Loucy (cell line): ENCODE measurements around the gene MGAT4B.

ENCODE experiments used
- H2AFZ ChIP-seq: fragments of 200-600 bp; sonication (generic); 2 replicates; pipeline ENCODE4 v1.6.0; 2016; ENCODE audit warnings: antibody characterized with exemption, mild to moderate bottlenecking, low read length, moderate library complexity
- H3F3A ChIP-seq: fragments of 200-600 bp; 2 replicates; pipeline ENCODE4 v1.6.0; 2016; ENCODE audit warnings: antibody characterized with exemption, low read depth, mild to moderate bottlenecking
- H3K27me3 ChIP-seq: fragments of 200-600 bp; sonication (generic); 2 replicates; pipeline ENCODE4 v1.6.1; 2014; ENCODE audit warnings: low read length, mild to moderate bottlenecking; ENCODE audit not compliant: insufficient read depth, poor library complexity, severe bottlenecking
- H3K36me3 ChIP-seq: fragments of 200-600 bp; sonication (generic); 2 replicates; pipeline ENCODE4 v1.6.1; 2016; ENCODE audit warnings: low read length; ENCODE audit not compliant: insufficient read depth
- H3K4me1 ChIP-seq: fragments of 200-600 bp; sonication (generic); 2 replicates; pipeline ENCODE4 v1.5.1; 2014; ENCODE audit warnings: low read length, mild to moderate bottlenecking; ENCODE audit not compliant: insufficient read depth, poor library complexity, severe bottlenecking
- H3K4me2 ChIP-seq: fragments of 200-600 bp; sonication (generic); 2 replicates; pipeline ENCODE4 v1.6.0; 2014; ENCODE audit warnings: antibody characterized with exemption, low read length, low read depth, mild to moderate bottlenecking; ENCODE audit not compliant: poor library complexity, severe bottlenecking
- H3K4me3 ChIP-seq: fragments of 200-600 bp; sonication (generic); 2 replicates; pipeline ENCODE4 v1.5.1; 2014; ENCODE audit warnings: low read length, mild to moderate bottlenecking, mixed read lengths; ENCODE audit not compliant: poor library complexity, severe bottlenecking
- H3K79me2 ChIP-seq: fragments of 200-600 bp; sonication (generic); 2 replicates; pipeline ENCODE4 v1.6.1; 2014; ENCODE audit warnings: low read length; ENCODE audit not compliant: insufficient read depth
- H3K9ac ChIP-seq: fragments of 200-600 bp; sonication (generic); 2 replicates; pipeline ENCODE4 v1.6.0; 2014; ENCODE audit warnings: mild to moderate bottlenecking, low read depth, low read length, moderate library complexity; ENCODE audit not compliant: poor library complexity, severe bottlenecking
- H3K9me2 ChIP-seq: fragments of 200-600 bp; sonication (generic); replicated peaks from 2 replicates; pipeline ENCODE4 v1.6.1; 2016; ENCODE audit warnings: low read depth, low read length, mixed read lengths
- H3K9me3 ChIP-seq: fragments of 200-600 bp; sonication (generic); 2 replicates; pipeline ENCODE4 v1.6.1; 2014; ENCODE audit warnings: mild to moderate bottlenecking, antibody characterized with exemption, low read length, low read depth; ENCODE audit not compliant: insufficient read depth
- H4K20me1 ChIP-seq: fragments of 200-600 bp; sonication (generic); 2 replicates; pipeline ENCODE4 v1.6.0; 2014; ENCODE audit warnings: antibody characterized with exemption, low read length, mild to moderate bottlenecking; ENCODE audit not compliant: insufficient read depth, poor library complexity, severe bottlenecking
- EZH2phosphoT487 ChIP-seq: fragments of 200-600 bp; IDR thresholded peaks from 2 replicates; pipeline ENCODE4 v1.6.1; 2018; ENCODE audit warnings: antibody characterized with exemption, mild to moderate bottlenecking, moderate library complexity, borderline replicate concordance
- TF ChIP-seq, protein P1 (sequence below): fragments of 200-600 bp; sonication (generic); conservative IDR thresholded peaks from 2 replicates; pipeline ENCODE4 v1.5.1; 2014; ENCODE audit warnings: mild to moderate bottlenecking, antibody characterized with exemption, low read length

Gene MGAT4B

DNA sequence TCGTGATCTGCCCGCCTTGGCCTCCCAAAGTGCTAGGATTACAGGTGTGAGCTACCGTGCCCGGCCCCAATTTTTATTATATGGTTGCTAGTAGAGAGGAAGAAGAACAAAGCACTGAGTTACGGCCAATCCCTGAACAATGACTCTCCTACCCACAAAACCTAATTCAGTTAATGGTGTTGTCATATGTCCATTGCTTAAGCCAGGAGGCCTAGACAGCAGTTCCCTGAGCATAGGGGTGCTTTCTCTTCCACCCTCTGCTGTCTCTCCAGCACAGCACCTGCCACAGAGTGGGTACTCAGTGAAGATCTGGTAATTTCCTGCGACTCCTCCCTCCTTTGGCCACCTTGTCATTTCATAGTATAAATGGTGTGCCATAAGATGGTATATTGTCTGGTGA lies 34.3 kb downstream of the MGAT4B start:
- peaks cover 57% of the 10 kb centered on the region; the same call in 1 of the 2 replicates for H3K36me3 ChIP-seq

DNA sequence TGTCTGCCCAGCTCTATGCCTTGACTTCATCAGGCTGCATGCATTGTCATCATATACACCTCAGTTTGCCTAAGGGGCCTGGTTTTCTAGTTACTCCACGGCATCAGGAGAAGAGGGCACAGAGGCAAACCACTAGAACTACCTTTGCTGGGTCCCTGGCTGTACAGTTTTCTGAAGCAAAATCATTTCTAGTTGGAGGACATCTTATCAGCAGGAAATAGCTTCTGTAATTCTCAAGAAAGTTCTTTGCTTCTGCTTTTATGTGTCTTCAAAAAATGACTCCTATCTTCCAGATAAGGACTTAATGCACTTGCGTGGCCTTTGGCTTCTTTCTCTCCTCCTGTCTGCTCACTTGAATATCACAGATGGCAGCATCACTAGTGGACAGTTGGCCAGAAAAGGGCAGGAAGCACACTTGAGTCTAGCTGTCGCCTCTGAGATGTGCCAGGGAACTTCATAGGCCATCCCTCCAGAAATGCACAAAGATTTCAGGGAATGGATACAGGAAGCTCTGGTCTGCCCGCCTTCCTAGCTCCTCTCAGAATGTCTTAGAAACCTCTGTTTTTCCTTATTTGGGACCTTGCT lies 35.3 kb downstream of the MGAT4B start:
- H4K20me1 ChIP-seq, result no peaks in the 10 kb centered on the region
- no peak for TF ChIP-seq EZH2phosphoT487
- no peaks in the 10 kb centered on the region; the same call in 1 of the 2 replicates for H3K79me2 ChIP-seq
- H3K4me1 ChIP-seq, result no peaks in the 10 kb centered on the region
- no peak overlapping the region for H2AFZ ChIP-seq
- no peak overlapping the region for H3K4me2 ChIP-seq
- H3K36me3 ChIP-seq, result peaks cover 66% of the 10 kb centered on the region; the same call in 1 of the 2 replicates
- H3F3A ChIP-seq, result no peaks in the 10 kb centered on the region
- H3K9me3 ChIP-seq, result no peaks in the 10 kb centered on the region
- no peaks in the 10 kb centered on the region for H3K9me2 ChIP-seq
- no peaks in the 10 kb centered on the region for H3K27me3 ChIP-seq
- H3K4me3 ChIP-seq, result no peak overlapping the region
- no peak overlapping the region for H3K9ac ChIP-seq

More for the DNA sequence above, 34.3 kb downstream of the MGAT4B start:
- no peaks in the 10 kb centered on the region for H3K9me2 ChIP-seq
- H3K4me2 ChIP-seq, result no peak overlapping the region
- no peak overlapping the region for H2AFZ ChIP-seq
- no peaks in the 10 kb centered on the region for H3K4me1 ChIP-seq
- no peaks in the 10 kb centered on the region for H3K79me2 ChIP-seq
- H3F3A ChIP-seq, result no peaks in the 10 kb centered on the region
- no peaks in the 10 kb centered on the region for H3K27me3 ChIP-seq
- no peak overlapping the region for H3K9ac ChIP-seq
- H4K20me1 ChIP-seq, result no peaks in the 10 kb centered on the region
- H3K9me3 ChIP-seq, result no peaks in the 10 kb centered on the region
- no peak overlapping the region for H3K4me3 ChIP-seq
- TF ChIP-seq, protein P1, sequence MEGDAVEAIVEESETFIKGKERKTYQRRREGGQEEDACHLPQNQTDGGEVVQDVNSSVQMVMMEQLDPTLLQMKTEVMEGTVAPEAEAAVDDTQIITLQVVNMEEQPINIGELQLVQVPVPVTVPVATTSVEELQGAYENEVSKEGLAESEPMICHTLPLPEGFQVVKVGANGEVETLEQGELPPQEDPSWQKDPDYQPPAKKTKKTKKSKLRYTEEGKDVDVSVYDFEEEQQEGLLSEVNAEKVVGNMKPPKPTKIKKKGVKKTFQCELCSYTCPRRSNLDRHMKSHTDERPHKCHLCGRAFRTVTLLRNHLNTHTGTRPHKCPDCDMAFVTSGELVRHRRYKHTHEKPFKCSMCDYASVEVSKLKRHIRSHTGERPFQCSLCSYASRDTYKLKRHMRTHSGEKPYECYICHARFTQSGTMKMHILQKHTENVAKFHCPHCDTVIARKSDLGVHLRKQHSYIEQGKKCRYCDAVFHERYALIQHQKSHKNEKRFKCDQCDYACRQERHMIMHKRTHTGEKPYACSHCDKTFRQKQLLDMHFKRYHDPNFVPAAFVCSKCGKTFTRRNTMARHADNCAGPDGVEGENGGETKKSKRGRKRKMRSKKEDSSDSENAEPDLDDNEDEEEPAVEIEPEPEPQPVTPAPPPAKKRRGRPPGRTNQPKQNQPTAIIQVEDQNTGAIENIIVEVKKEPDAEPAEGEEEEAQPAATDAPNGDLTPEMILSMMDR, result no peak
- no peak for TF ChIP-seq EZH2phosphoT487

- Histone ChIP-seq H3K9ac (no peak overlapping the region), H3K4me2 (no peak overlapping the region), H4K20me1 (no peaks in the 10 kb centered on the region), H3K9me3 (no peaks in the 10 kb centered on the region), H3K79me2 (no peaks in the 10 kb centered on the region; the same call in 1 of the 2 replicates), H3K27me3 (no peaks in the 10 kb centered on the region), H3K36me3 (peaks cover 70% of the 10 kb centered on the region; the same call in 1 of the 2 replicates), H3K9me2 (no peaks in the 10 kb centered on the region), H2AFZ (no peak overlapping the region), H3F3A (no peaks in the 10 kb centered on the region), H3K4me1 (no peaks in the 10 kb centered on the region), H3K4me3 (no peak overlapping the region)
- TF ChIP-seq, protein P1, result no peak
- TF ChIP-seq EZH2phosphoT487, result no peak
These were observed 36.9 kb downstream of the MGAT4B start for GRCh38 chr5:179769796-179770195.

DNA sequence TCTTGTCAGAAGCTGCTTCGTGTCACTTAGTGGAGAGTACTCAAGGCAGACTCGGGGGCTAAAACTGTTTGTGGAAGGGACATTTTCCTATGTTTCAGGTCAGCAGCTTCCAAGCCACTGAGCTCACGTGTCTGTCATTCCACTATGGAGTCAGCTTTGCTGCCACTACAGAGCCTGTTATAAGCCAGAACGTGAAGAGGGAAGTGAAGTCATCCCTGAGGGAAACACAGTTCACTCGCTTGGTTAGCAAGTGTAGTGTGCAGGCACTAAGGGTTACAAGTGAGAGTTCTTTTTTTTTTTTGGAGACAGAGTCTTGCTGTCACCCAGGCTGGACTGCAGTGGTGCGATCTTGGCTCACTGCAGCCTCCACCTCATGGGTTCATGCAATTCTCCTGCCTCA lies 37.4 kb downstream of the MGAT4B start:
- Histone ChIP-seq H3K4me1 (no peaks in the 10 kb centered on the region), H3K27me3 (no peaks in the 10 kb centered on the region), H3F3A (no peaks in the 10 kb centered on the region), H3K9me2 (no peaks in the 10 kb centered on the region), H3K9ac (no peak overlapping the region), H3K36me3 (peaks cover 68% of the 10 kb centered on the region; the same call in 1 of the 2 replicates), H3K4me2 (no peak overlapping the region), H3K9me3 (no peaks in the 10 kb centered on the region), H3K4me3 (no peak overlapping the region), H2AFZ (no peak overlapping the region), H3K79me2 (no peaks in the 10 kb centered on the region; the same call in 1 of the 2 replicates), H4K20me1 (no peaks in the 10 kb centered on the region)
- TF ChIP-seq EZH2phosphoT487, result no peak
- TF ChIP-seq, protein P1, result no peak
